NCI-H1105 (cell line): ENCODE data around the gene OR2A2.

Source experiments
- DNase-seq: peaks from one replicate; lab custom pipeline; 2025; lab: John Stamatoyannopoulos, UW

The OR2A2 gene

GRCh38 chr7:144142187-144142586, 32.8 kb downstream of the OR2A2 start:
- no peak for DNase-seq

- no peak for DNase-seq
Measured at GRCh38 chr7:144144426-144144825, 35.0 kb downstream of the OR2A2 start.

- no peak for DNase-seq
Measured at GRCh38 chr7:144148224-144148827, 38.9 kb downstream of the OR2A2 start.

GRCh38 chr7:144158861-144159260, 49.5 kb downstream of the OR2A2 start:
- DNase-seq = no peak
